ENCODE data around the gene NCBP3.
A peak's percentile ranks its signal among the peaks of the same experiment; 100 is the strongest.

DNA sequence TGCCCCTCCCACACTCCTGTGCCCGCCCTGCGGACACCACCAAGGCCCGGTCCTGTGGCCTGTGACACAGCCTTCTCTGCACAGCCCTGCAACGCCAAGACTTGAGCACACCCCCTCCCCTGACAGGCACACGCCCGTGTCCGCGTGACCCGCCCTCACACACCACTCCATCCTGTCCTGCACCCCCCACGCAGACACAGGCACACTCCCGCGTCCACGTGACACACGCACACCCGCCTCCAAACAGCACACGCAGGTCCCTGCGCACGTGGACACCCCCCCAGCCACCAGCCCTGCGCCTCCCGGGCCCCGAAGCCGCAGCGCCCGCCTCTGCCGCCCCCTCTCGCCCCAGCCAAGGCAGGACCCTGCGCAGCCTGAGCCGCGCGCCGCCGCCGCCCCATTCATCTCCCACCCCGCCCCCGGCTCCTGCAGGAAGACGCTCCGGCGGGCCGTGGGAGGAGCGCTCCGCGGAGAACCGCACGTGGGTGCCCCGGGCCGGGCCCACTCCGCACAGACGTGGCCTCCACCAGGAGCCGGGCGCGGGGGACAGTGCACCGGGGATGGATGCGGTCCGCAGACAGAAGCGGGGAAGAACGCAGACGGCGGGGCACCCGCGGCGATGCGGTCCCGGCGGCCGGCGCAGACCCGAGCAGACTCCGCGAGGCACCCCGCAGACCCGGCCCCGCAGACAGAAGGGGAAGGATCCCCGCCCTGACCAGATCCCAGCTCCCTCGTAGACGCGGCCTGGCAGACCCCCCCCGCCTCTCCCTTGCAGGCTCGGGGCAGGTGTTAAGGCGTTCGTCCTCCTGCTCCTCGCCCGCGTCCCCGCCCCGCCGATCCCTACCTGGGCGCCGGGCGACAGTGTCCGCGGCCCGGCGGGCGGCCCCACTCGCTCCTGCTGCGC lies 46.3 kb upstream of the NCBP3 start:
- TF ChIP-seq ZNF24 (tag by site-specific recombination; IDR thresholded peaks at IDR 0.05) (no peak; the same call in 1 of the 2 replicates), ZNF184 (tag by site-specific recombination; IDR thresholded peaks at IDR 0.05) (no peak), ZNF239 (tag by site-specific recombination; IDR thresholded peaks at IDR 0.05) (no peak), ZNF133 (tag by site-specific recombination; IDR thresholded peaks at IDR 0.05) (no peak)
- TF ChIP-seq, protein P1, sequence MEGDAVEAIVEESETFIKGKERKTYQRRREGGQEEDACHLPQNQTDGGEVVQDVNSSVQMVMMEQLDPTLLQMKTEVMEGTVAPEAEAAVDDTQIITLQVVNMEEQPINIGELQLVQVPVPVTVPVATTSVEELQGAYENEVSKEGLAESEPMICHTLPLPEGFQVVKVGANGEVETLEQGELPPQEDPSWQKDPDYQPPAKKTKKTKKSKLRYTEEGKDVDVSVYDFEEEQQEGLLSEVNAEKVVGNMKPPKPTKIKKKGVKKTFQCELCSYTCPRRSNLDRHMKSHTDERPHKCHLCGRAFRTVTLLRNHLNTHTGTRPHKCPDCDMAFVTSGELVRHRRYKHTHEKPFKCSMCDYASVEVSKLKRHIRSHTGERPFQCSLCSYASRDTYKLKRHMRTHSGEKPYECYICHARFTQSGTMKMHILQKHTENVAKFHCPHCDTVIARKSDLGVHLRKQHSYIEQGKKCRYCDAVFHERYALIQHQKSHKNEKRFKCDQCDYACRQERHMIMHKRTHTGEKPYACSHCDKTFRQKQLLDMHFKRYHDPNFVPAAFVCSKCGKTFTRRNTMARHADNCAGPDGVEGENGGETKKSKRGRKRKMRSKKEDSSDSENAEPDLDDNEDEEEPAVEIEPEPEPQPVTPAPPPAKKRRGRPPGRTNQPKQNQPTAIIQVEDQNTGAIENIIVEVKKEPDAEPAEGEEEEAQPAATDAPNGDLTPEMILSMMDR (tag by site-specific recombination; IDR thresholded peaks at IDR 0.05), result peak; percentile 58; the same call in 1 of the 2 replicates

Data from HEK293 (cell line).